BJ (cell line): ENCODE results near the gene OBSCN. TPM values are rescaled to one million over a fixed set of nuclear protein-coding genes. Genes with fewer than 3 reads are reported as not detected.

ENCODE experiments used
- CTCF ChIA-PET: fragments of 350-600 bp; formaldehyde crosslinking; extraction: SDS; loops from one replicate; lab custom pipeline; 2021; ENCODE audit warnings: antibody characterized with exemption, inconsistent platforms; lab: Yijun Ruan, JAX
- POLR2A ChIA-PET: fragments of 300-600 bp; sonication (Branson Sonifier 250); formaldehyde crosslinking; extraction: SDS; loops from one replicate; lab custom pipeline; 2021; ENCODE audit warnings: antibody characterized with exemption; lab: Charles Lee
- DNase-seq: peaks from one replicate; pipeline ENCODE4 v3.0.0-alpha.2; 2011; ENCODE audit warnings: low read depth
- H3K27me3 ChIP-seq: 2 replicates; pipeline ENCODE4 v1.6.0; 2011; ENCODE audit warnings: low read length; ENCODE audit not compliant: control insufficient read depth, insufficient read depth
- H3K36me3 ChIP-seq: 2 replicates; pipeline ENCODE4 v1.5.1; 2011; ENCODE audit warnings: low read length; ENCODE audit not compliant: control insufficient read depth, insufficient read depth
- H3K4me3 ChIP-seq: 2 replicates; pipeline ENCODE4 v1.5.1; 2011; ENCODE audit warnings: low read depth, mild to moderate bottlenecking, control low read depth, low read length
- CTCF ChIP-seq: IDR thresholded peaks from 2 replicates; pipeline ENCODE4 v1.5.1; 2011; ENCODE audit warnings: low read depth, mild to moderate bottlenecking, control low read depth, inconsistent platforms, low read length, moderate library complexity; ENCODE audit not compliant: insufficient read depth
- polyA plus RNA-seq: library from polyadenylated mRNA; depleted of rRNA; stranded (reverse); fragments of >200 nt; gene quantifications from 2 replicates; pipeline ENCODE4 v1.2.3, GENCODE V29; 2011

Gene OBSCN
- polyA plus RNA-seq, 1 experiment: 2.9 TPM

DNA sequence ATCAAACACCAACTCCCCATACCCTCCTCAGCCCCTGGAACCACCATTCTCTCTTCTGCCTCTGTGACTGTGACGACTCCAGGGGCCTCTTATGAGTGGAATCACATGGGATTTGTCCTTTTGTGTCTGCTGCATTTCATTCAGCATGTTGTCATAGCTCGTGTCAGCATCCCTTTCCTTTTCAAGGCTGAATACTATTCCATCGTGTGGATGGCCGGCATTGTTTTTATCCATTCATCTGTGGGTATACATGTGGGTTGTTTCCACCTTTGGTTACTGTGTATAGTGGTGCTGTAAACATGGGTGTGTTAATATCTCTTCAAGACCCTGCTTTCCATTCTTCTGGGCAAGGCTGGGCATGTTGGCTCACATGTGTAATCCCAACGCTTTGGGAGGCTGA lies 17.1 kb upstream of the OBSCN start:
- Histone ChIP-seq H3K27me3 (no peaks in the 10 kb centered on the region), H3K36me3 (no peaks in the 10 kb centered on the region), H3K4me3 (no peak overlapping the region)
- TF ChIP-seq CTCF: no peak
- DNase-seq: no peak
- ChIA-PET CTCF (no interaction called here), POLR2A (no interaction called here)

DNA sequence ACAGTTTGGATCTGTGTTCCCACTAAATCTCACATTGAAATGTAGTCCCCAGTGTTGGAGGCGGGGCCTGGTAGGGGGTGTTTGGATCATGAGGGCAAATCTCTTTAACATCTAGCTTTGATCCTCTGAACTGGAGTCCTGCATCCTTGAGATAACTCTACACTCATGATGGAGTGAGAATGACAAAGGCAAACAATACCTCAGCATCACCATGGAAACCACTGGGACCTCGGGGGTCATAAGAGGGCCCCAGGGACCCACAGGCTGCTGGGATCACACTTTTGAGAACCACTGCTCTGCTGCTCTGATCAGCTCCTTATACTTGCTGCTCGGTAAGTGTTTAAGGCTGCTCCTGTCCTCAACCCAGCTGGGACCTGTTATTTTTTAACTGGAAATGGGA lies 13.4 kb upstream of the OBSCN start:
- ChIA-PET POLR2A (no interaction called here), CTCF (interaction anchor here (1.1 kb wide), 1 partner anchor 65 kb away, joined by 3 read pairs; no protein-coding TSS in a partner anchor)
- Histone ChIP-seq H3K27me3 (no peaks in the 10 kb centered on the region), H3K36me3 (no peaks in the 10 kb centered on the region), H3K4me3 (no peak overlapping the region)
- TF ChIP-seq CTCF: no peak
- no peak for DNase-seq

DNA sequence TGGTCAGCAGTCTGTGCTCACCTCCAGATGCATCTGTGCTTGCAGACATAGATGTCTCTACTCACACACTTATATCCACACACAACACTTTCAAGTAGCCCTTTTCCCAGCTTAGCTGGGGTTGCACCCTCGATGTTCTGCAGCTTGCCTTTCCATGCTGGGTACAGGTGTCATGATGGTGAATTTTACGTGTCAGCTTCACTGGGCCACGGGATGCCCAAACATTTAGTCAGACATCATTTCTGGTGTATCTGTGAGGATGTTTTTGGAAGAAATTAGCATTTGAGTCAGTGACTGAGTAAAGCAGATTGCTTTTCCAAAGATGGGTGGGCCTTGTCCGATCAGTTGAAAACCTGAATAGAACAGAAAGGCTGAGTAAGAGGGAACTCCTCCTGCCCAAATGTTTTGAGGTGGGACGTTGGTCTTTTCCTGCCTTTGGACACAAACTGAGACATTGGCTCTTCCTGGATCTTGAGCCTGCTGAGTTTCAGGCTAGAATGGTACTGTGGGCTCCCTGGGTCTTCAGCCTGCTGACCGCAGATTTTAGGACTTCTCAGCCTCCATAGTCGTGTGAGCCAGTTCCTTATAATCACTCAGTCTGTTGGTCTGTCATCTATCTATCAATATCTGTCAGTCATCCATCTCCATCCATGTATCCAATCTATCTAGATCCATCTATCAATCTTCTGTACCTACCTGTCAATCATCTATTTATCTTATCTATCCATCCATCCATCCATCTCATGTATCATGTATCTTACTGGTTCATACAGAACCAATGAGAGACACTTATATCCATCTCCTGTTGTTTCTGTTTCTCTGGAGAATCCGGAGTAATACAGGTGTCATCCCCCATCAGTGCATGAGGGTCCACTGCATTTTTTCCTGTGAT lies 12.7 kb upstream of the OBSCN start:
- H3K4me3 ChIP-seq: no peak overlapping the region
- no peaks in the 10 kb centered on the region for H3K36me3 ChIP-seq
- DNase-seq: no peak
- ChIA-PET POLR2A (no interaction called here), CTCF (no interaction called here)
- TF ChIP-seq CTCF: no peak
- H3K27me3 ChIP-seq: no peaks in the 10 kb centered on the region

- H3K36me3 ChIP-seq: no peaks in the 10 kb centered on the region
- no peaks in the 10 kb centered on the region for H3K27me3 ChIP-seq
- H3K4me3 ChIP-seq: no peak overlapping the region
- ChIA-PET CTCF (no interaction called here), POLR2A (no interaction called here)
- DNase-seq: no peak
- TF ChIP-seq CTCF: no peak
Measured at GRCh38 chr1:228197555-228198147, 10.2 kb upstream of the OBSCN start.

- no peak overlapping the region for H3K4me3 ChIP-seq
- no peak for DNase-seq
- H3K27me3 ChIP-seq: no peaks in the 10 kb centered on the region
- no peak for TF ChIP-seq CTCF
- CTCF ChIA-PET: interaction anchor here (1.3 to 1.5 kb wide), 2 partner anchors 10 to 13 kb away, joined by 3 read pairs; no protein-coding TSS in a partner anchor
- POLR2A ChIA-PET: interaction anchor here (0.6 kb wide), 1 partner anchor 80 kb away, joined by 5 read pairs; no protein-coding TSS in a partner anchor
- no peaks in the 10 kb centered on the region for H3K36me3 ChIP-seq
Measured at GRCh38 chr1:228198977-228199590, 8.8 kb upstream of the OBSCN start.
